Inflammatory macrophage treated with lipopolysaccharide for 4 hours (primary cell): ENCODE data around the gene TEX47.

Source experiments
- DNase-seq: peaks from one replicate; pipeline ENCODE4 v3.0.0-alpha.2; 2020

The TEX47 gene

GRCh38 chr7:88795553-88795952 is at the start of gene TEX47:
TEX47 (minus strand) TSS chr7:88795737; CDS start chr7:88794942, 795 bp downstream.
- DNase-seq, result no peak

- DNase-seq, result no peak
These were observed 49.6 kb upstream of the TEX47 start for GRCh38 chr7:88845091-88845490.

GRCh38 chr7:88842201-88842600 is 46.7 kb upstream of the TEX47 start:
- no peak for DNase-seq

- DNase-seq, result peak; percentile 36
These were observed 39.7 kb upstream of the TEX47 start for GRCh38 chr7:88835147-88835728.

GRCh38 chr7:88826222-88826621 is 30.7 kb upstream of the TEX47 start:
- DNase-seq, result no peak

- no peak for DNase-seq
These were observed 23.0 kb upstream of the TEX47 start for GRCh38 chr7:88818552-88818951.

- DNase-seq, result no peak
These were observed 10.9 kb upstream of the TEX47 start for GRCh38 chr7:88806280-88807037.

- DNase-seq, result no peak
These were observed 5.5 kb upstream of the TEX47 start for GRCh38 chr7:88801046-88801445.

GRCh38 chr7:88792361-88792760 is 3.2 kb downstream of the TEX47 start:
- DNase-seq, result no peak

GRCh38 chr7:88791891-88792290 is 3.6 kb downstream of the TEX47 start:
- no peak for DNase-seq

- peak; percentile 10 for DNase-seq
These were observed 6.0 kb downstream of the TEX47 start for GRCh38 chr7:88789480-88790064.

- DNase-seq, result no peak
These were observed 7.8 kb downstream of the TEX47 start for GRCh38 chr7:88787777-88788176.

GRCh38 chr7:88775838-88776237 is 19.7 kb downstream of the TEX47 start:
- no peak for DNase-seq

GRCh38 chr7:88772776-88773175 is 22.8 kb downstream of the TEX47 start:
- DNase-seq, result no peak

GRCh38 chr7:88771417-88771816 is 24.1 kb downstream of the TEX47 start:
- DNase-seq, result no peak

- no peak for DNase-seq
These were observed 33.8 kb downstream of the TEX47 start for GRCh38 chr7:88761779-88762178.

GRCh38 chr7:88760136-88760515 is 35.4 kb downstream of the TEX47 start:
- no peak for DNase-seq

- DNase-seq, result no peak
These were observed 36.1 kb downstream of the TEX47 start, which contains the start of gene ZNF804B for GRCh38 chr7:88759230-88760135. ZNF804B (plus strand) TSS chr7:88759700; CDS start chr7:88759977, 277 bp downstream.

- no peak for DNase-seq
These were observed 36.9 kb downstream of the TEX47 start for GRCh38 chr7:88758381-88759229.

- no peak for DNase-seq
These were observed 38.2 kb downstream of the TEX47 start for GRCh38 chr7:88757371-88757770.

GRCh38 chr7:88756802-88757201 is 38.7 kb downstream of the TEX47 start:
- DNase-seq, result no peak

GRCh38 chr7:88746126-88746525 is 49.4 kb downstream of the TEX47 start:
- no peak for DNase-seq
